ENCODE data around the gene MAST2.
"Not testable (repeated sequence)": the region's sequence is repeated elsewhere in the genome, so short reads cannot be mapped to it uniquely, and the experiment has no call there.

Gene MAST2

DNA sequence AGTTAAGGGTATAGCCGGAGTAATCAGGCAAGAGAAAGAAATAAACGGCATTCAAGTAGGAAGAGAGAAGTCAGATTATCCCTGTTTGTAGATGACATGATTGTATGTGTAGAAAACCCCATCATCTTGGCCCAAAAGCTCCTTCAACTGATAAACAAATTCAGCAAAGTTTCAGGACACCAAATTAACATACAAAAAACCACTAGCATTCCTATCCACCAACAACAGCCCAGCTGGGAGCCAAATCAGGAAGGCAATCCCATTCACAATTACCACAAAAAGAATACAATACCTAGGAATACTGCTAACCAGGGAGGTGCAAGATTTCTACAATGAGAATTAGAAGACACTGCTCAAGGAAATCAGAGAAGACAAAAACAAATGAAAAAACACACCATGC lies 45.3 kb downstream of the MAST2 start:
- H3K27ac ChIP-seq (ENCODE audit: low read depth in 2 of 2, low read length in 2 of 2), result no peak overlapping the region
- no peak overlapping the region for H3K9ac ChIP-seq (ENCODE audit: low read depth in 1 of 2, low read length in 2 of 2)
- peaks cover 0 to under 1% of the 10 kb centered on the region in 2 donors for H3K4me1 ChIP-seq (ENCODE audit: control insufficient read depth in 2 of 2, insufficient read depth in 2 of 2, low read length in 2 of 2)
- no peaks in the 10 kb centered on the region for H3K9me3 ChIP-seq (ENCODE audit: control insufficient read depth in 2 of 2, low read length in 2 of 2)
- no peaks in the 10 kb centered on the region for H3K36me3 ChIP-seq (ENCODE audit: control insufficient read depth in 2 of 2, insufficient read depth in 2 of 2, low read length in 2 of 2)
- no peak overlapping the region for H3K4me3 ChIP-seq (ENCODE audit: low read length in 2 of 2)
- no peaks in the 10 kb centered on the region for H3K27me3 ChIP-seq (ENCODE audit: control insufficient read depth in 2 of 2, insufficient read depth in 2 of 2, low read length in 2 of 2)

DNA sequence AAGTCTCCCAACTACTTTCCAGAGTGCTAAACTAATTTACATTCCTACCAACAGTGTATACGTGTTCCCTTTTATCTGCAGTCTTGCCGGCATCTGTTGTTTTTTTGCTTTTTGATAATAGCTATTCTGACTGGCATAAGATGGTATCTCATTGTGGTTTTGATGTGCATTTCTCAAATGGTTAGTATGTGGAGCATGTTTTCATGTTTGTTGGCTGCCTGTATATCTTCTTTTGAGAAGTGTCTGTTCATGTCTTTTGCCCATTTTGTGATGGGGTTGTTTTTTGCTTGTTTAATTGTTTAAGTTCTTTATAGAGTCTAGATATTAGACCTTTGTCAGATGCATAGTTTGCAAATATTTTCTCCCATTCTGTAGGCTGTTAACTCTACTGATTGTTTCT lies 46.6 kb downstream of the MAST2 start:
- Histone ChIP-seq H3K27ac (ENCODE audit: low read depth in 2 of 2, low read length in 2 of 2) (no peak overlapping the region), H3K9ac (ENCODE audit: low read depth in 1 of 2, low read length in 2 of 2) (no peak overlapping the region), H3K36me3 (ENCODE audit: control insufficient read depth in 2 of 2, insufficient read depth in 2 of 2, low read length in 2 of 2) (no peaks in the 10 kb centered on the region), H3K27me3 (ENCODE audit: control insufficient read depth in 2 of 2, insufficient read depth in 2 of 2, low read length in 2 of 2) (no peaks in the 10 kb centered on the region), H3K4me1 (ENCODE audit: control insufficient read depth in 2 of 2, insufficient read depth in 2 of 2, low read length in 2 of 2) (no peaks in the 10 kb centered on the region), H3K4me3 (ENCODE audit: low read length in 2 of 2) (no peak overlapping the region), H3K9me3 (ENCODE audit: control insufficient read depth in 2 of 2, low read length in 2 of 2) (no peaks in the 10 kb centered on the region)

DNA sequence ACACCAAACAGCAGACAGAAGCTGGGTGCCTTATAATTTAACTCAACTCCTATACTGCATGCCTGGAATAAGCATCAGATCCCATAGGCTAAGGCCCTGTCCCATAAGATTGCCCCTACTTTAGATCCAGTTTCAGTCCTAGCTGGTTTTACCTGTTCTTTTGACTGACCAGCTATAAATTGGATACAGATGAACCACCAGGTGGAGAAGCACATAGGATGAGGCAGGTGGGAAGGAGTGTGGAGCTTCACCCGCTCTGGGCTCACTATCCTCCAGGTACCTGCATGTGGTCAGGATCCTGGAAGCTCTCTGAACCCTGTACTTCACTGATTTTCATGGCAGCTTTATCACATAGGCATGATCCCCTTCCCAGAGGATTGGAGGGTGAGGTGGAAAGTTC lies 51.3 kb downstream of the MAST2 start:
- H3K4me3 ChIP-seq (ENCODE audit: low read length in 2 of 2), result no peak overlapping the region
- H3K9ac ChIP-seq (ENCODE audit: low read depth in 1 of 2, low read length in 2 of 2), result no peak overlapping the region
- H3K27me3 ChIP-seq (ENCODE audit: control insufficient read depth in 2 of 2, insufficient read depth in 2 of 2, low read length in 2 of 2), result no peaks in the 10 kb centered on the region
- H3K4me1 ChIP-seq (ENCODE audit: control insufficient read depth in 2 of 2, insufficient read depth in 2 of 2, low read length in 2 of 2), result no peaks in the 10 kb centered on the region
- H3K27ac ChIP-seq (ENCODE audit: low read depth in 2 of 2, low read length in 2 of 2), result no peak overlapping the region
- H3K9me3 ChIP-seq (ENCODE audit: control insufficient read depth in 2 of 2, low read length in 2 of 2), result no peaks in the 10 kb centered on the region
- H3K36me3 ChIP-seq (ENCODE audit: control insufficient read depth in 2 of 2, insufficient read depth in 2 of 2, low read length in 2 of 2), result no peaks in the 10 kb centered on the region

DNA sequence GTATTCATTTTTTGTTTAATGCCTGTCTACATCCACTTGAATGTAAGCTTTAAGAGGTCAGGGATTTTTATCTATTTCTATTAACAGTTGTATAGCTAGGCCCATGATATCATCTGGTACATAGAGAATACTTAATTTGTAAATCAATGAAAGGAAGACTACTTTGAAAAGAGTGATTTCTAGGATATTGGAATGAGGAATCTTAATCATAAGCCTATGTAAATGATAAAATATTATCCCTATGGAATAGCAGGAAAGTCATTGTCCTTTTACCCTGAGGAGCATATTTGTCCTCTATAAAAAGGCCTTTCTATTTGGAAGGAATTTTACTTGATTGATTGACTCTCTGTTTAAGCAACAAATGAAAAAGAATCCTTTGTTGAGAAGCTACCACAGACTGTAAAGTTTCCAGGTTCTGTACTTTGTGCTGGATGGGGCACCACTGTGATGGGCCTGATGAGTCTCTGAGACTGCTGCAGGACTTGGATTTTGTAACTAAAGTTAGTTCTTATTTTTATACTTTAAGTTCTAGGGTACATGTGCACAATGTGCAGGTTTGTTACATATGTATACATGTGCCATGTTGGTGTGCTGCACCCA lies 53.8 kb downstream of the MAST2 start:
- Histone ChIP-seq H3K9me3 (ENCODE audit: control insufficient read depth in 2 of 2, low read length in 2 of 2) (no peaks in the 10 kb centered on the region), H3K4me1 (ENCODE audit: control insufficient read depth in 2 of 2, insufficient read depth in 2 of 2, low read length in 2 of 2) (no peaks in the 10 kb centered on the region), H3K27ac (ENCODE audit: low read depth in 2 of 2, low read length in 2 of 2) (no peak overlapping the region), H3K36me3 (ENCODE audit: control insufficient read depth in 2 of 2, insufficient read depth in 2 of 2, low read length in 2 of 2) (no peaks in the 10 kb centered on the region), H3K27me3 (ENCODE audit: control insufficient read depth in 2 of 2, insufficient read depth in 2 of 2, low read length in 2 of 2) (no peaks in the 10 kb centered on the region), H3K9ac (ENCODE audit: low read depth in 1 of 2, low read length in 2 of 2) (no peak overlapping the region), H3K4me3 (ENCODE audit: low read length in 2 of 2) (no peak overlapping the region)

DNA sequence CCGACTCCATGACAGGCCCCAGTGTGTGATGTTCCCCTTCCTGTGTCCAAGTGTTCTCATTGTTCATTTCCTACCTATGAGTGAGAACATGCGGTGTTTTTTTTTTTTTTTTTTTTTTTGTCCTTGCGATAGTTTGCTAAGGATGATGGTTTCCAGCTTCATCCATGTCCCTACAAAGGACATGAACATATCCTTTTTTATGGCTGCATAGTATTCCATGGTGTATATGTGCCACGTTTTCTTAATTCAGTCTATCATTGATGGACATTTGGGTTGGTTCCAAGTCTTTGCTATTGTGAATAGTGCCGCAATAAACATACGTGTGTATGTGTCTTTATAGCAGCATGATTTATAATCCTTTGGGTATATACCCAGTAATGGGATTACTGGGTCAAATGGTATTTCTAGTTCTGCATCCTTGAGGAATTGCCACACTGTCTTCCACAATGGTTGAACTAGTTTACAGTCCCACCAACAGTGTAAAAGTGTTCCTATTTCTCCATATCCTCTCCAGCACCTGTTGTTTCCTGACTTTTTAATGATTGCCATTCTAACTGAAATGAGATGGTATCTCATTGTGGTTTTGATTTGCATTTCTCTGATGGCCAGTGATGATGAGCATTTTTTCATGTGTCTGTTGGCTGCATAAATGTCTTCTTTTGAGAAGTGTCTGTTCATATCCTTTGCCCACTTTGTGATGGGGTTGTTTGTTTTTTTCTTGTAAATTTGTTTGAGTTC lies 54.5 kb downstream of the MAST2 start:
- not testable (repeated sequence) for H3K27ac ChIP-seq (ENCODE audit: low read depth in 2 of 2, low read length in 2 of 2); H3K9ac ChIP-seq (ENCODE audit: low read depth in 1 of 2, low read length in 2 of 2); H3K27me3 ChIP-seq (ENCODE audit: control insufficient read depth in 2 of 2, insufficient read depth in 2 of 2, low read length in 2 of 2); H3K9me3 ChIP-seq (ENCODE audit: control insufficient read depth in 2 of 2, low read length in 2 of 2); H3K4me1 ChIP-seq (ENCODE audit: control insufficient read depth in 2 of 2, insufficient read depth in 2 of 2, low read length in 2 of 2); H3K36me3 ChIP-seq (ENCODE audit: control insufficient read depth in 2 of 2, insufficient read depth in 2 of 2, low read length in 2 of 2); H3K4me3 ChIP-seq (ENCODE audit: low read length in 2 of 2)

DNA sequence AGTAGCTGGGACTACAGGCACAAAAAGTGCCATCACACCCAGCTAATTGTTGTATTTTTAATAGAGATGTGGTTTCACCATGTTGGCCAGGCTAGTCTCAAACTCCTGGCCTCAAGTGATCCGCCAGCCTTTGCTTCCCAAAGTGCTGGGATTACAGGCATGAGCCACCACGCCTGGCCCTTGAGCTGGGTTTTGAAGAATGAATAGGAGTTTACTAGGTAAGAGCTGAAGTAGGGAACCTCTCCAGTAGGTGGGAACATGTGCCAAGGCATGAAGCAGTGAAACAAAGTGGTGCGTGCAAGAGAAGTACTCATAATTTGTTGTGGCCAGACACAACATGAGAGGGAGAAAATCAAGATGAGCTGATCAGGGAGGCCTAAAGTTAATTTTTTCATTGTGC lies 55.8 kb downstream of the MAST2 start:
- no peaks in the 10 kb centered on the region for H3K36me3 ChIP-seq (ENCODE audit: control insufficient read depth in 2 of 2, insufficient read depth in 2 of 2, low read length in 2 of 2)
- H3K27me3 ChIP-seq (ENCODE audit: control insufficient read depth in 2 of 2, insufficient read depth in 2 of 2, low read length in 2 of 2), result no peaks in the 10 kb centered on the region
- H3K27ac ChIP-seq (ENCODE audit: low read depth in 2 of 2, low read length in 2 of 2), result no peak overlapping the region
- H3K4me1 ChIP-seq (ENCODE audit: control insufficient read depth in 2 of 2, insufficient read depth in 2 of 2, low read length in 2 of 2), result peaks cover 5 to 6% of the 10 kb centered on the region in 2 donors
- H3K9me3 ChIP-seq (ENCODE audit: control insufficient read depth in 2 of 2, low read length in 2 of 2), result no peaks in the 10 kb centered on the region
- H3K9ac ChIP-seq (ENCODE audit: low read depth in 1 of 2, low read length in 2 of 2), result no peak overlapping the region
- H3K4me3 ChIP-seq (ENCODE audit: low read length in 2 of 2), result no peak overlapping the region

DNA sequence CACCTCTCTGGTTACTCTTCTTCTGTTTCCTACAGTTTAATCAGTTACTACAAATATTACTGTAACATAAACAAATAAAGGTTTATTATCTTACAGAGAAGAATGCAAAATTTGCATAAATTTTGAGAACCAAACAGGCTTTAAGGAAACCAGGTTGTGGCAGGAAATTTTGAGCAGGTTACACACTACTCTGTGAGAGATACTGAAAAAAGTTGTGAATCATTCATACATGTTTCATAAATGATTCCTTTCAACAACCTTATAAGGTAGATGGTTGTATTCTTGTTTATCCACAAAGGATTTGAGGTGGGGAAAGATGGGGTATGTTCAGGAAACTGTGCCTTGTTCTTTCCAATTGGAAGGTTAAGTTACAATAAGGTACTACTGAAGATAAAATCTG lies 58.6 kb downstream of the MAST2 start:
- no peaks in the 10 kb centered on the region for H3K36me3 ChIP-seq (ENCODE audit: control insufficient read depth in 2 of 2, insufficient read depth in 2 of 2, low read length in 2 of 2)
- H3K27ac ChIP-seq (ENCODE audit: low read depth in 2 of 2, low read length in 2 of 2), result no peak overlapping the region
- no peak overlapping the region for H3K4me3 ChIP-seq (ENCODE audit: low read length in 2 of 2)
- no peaks in the 10 kb centered on the region for H3K27me3 ChIP-seq (ENCODE audit: control insufficient read depth in 2 of 2, insufficient read depth in 2 of 2, low read length in 2 of 2)
- H3K9ac ChIP-seq (ENCODE audit: low read depth in 1 of 2, low read length in 2 of 2), result no peak overlapping the region
- H3K9me3 ChIP-seq (ENCODE audit: control insufficient read depth in 2 of 2, low read length in 2 of 2), result no peaks in the 10 kb centered on the region
- peaks cover 5 to 10% of the 10 kb centered on the region in 2 donors for H3K4me1 ChIP-seq (ENCODE audit: control insufficient read depth in 2 of 2, insufficient read depth in 2 of 2, low read length in 2 of 2)

DNA sequence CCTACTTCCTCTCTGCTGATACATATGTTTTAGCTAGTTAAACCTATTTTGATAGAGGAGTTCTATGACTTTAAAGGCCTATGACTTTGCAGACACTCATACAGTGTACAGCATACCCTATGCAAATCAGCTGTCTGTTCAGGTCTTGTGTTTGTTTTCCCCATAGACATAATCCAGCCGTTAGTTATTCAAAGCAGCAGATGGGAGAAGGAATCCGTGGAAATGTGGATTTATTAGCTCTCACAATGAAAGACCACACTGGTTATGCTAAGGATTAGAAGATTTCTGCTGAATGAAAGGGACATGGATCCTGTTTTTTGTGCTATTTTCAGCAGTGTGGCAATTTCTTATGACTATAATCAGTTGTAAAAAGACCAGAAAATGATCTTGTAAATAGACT lies 59.8 kb downstream of the MAST2 start:
- peaks cover 5 to 10% of the 10 kb centered on the region in 2 donors for H3K4me1 ChIP-seq (ENCODE audit: control insufficient read depth in 2 of 2, insufficient read depth in 2 of 2, low read length in 2 of 2)
- no peak overlapping the region for H3K27ac ChIP-seq (ENCODE audit: low read depth in 2 of 2, low read length in 2 of 2)
- H3K36me3 ChIP-seq (ENCODE audit: control insufficient read depth in 2 of 2, insufficient read depth in 2 of 2, low read length in 2 of 2), result no peaks in the 10 kb centered on the region
- peak overlapping the region in 1 of 2 donors; percentile 9 for H3K4me3 ChIP-seq (ENCODE audit: low read length in 2 of 2)
- no peaks in the 10 kb centered on the region for H3K9me3 ChIP-seq (ENCODE audit: control insufficient read depth in 2 of 2, low read length in 2 of 2)
- no peaks in the 10 kb centered on the region for H3K27me3 ChIP-seq (ENCODE audit: control insufficient read depth in 2 of 2, insufficient read depth in 2 of 2, low read length in 2 of 2)
- no peak overlapping the region for H3K9ac ChIP-seq (ENCODE audit: low read depth in 1 of 2, low read length in 2 of 2)

DNA sequence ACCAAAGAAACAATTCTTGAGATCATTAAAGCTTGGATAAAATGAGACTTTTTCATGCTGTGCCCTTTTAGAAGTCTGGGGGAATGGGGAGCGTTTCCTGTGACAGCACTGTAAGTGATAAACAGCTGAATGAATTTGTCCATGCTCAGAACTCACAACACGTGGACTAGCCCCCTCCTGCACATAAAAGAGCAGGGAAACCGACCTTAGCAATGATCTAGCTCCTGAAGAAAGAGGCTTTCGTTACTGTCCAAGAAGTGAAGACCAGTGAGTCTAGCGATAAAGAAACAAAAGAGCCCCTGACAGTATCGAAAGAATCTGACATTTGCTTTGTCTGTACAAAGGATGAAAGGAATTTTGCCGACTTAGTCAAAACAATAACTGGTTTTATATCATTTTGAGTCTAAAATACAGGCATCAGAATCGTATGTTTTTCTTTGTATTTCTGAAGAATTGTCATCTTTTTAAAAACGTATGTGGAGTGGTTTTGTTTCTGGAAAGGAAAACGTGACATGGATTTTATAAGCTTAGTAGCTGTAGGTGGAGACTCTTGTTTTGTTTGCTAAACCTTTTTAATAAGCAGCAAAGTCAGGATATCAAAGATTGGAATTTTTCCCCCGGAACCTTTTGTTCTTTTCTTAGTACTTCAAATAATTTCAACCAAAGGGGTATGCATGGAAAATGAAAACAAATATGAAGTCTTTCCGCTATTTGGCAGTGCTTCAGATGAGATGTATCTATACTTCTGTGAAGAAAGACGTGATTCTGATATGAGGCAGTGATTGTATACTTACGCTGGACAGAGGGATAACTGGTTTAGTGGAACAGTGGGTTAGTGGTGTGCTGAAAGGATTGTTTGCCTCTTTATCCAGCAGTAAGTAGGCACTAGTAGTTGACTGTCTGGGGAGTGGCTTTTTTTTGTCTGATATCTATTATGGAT lies 61.0 kb downstream of the MAST2 start:
- no peaks in the 10 kb centered on the region for H3K9me3 ChIP-seq (ENCODE audit: control insufficient read depth in 2 of 2, low read length in 2 of 2)
- no peak overlapping the region for H3K9ac ChIP-seq (ENCODE audit: low read depth in 1 of 2, low read length in 2 of 2)
- no peaks in the 10 kb centered on the region for H3K36me3 ChIP-seq (ENCODE audit: control insufficient read depth in 2 of 2, insufficient read depth in 2 of 2, low read length in 2 of 2)
- peaks cover 5 to 10% of the 10 kb centered on the region in 2 donors for H3K4me1 ChIP-seq (ENCODE audit: control insufficient read depth in 2 of 2, insufficient read depth in 2 of 2, low read length in 2 of 2)
- no peak overlapping the region for H3K27ac ChIP-seq (ENCODE audit: low read depth in 2 of 2, low read length in 2 of 2)
- H3K4me3 ChIP-seq (ENCODE audit: low read length in 2 of 2), result peak overlapping the region; percentile 43 to 54
- no peaks in the 10 kb centered on the region for H3K27me3 ChIP-seq (ENCODE audit: control insufficient read depth in 2 of 2, insufficient read depth in 2 of 2, low read length in 2 of 2)

Data from mucosa of rectum (tissue), 2 donors.